ENCODE data around the gene CRYGB.
"Not testable (repeated sequence)": the region's sequence is repeated elsewhere in the genome, so short reads cannot be mapped to it uniquely, and the experiment has no call there.

Gene CRYGB

DNA sequence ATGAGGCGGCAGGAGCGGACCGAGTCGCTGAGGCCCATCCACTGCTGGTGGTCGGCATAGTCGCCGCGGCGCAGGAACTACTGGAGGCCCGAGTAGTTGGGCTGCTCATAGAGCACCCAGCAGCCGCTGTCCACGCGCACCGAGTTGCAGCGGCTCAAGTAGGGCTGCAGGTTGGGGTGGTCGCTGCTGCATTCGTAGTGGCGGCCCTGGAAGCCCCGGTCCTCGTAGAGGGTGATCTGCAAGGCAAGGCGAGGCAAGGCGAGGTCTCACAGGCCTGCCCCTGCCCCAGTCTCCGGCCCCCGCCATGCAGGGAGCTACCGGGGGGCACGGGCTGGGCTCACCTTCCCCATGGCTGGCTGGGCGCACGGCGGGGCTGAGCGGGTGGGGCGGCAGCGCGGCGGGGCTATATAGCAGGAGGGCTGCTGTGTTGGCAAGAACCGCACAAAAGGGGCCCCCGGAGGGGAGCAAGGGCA, 33.6 kb downstream of the CRYGB start:
- DNase-seq = not testable (repeated sequence)

DNA sequence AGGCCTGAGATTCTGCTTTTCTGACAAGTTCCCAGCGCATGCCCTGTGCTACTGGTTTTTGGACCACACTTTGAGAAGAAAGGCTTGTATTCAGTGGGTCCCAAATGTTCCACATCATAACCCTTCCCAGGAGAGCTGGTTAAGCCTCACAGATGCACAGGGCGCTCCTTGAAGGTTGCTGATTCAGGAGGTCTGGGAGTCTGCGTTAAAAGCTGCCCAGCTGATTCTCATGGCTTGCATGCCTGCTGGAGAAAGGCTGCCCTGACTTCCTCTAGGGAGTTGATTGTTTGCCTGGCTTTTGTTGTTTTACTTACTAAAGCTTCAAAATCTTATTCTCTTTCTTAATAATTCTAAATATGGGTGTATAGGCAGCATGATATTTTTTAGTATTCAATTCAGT, 42.3 kb downstream of the CRYGB start:
- DNase-seq = no peak

DNA sequence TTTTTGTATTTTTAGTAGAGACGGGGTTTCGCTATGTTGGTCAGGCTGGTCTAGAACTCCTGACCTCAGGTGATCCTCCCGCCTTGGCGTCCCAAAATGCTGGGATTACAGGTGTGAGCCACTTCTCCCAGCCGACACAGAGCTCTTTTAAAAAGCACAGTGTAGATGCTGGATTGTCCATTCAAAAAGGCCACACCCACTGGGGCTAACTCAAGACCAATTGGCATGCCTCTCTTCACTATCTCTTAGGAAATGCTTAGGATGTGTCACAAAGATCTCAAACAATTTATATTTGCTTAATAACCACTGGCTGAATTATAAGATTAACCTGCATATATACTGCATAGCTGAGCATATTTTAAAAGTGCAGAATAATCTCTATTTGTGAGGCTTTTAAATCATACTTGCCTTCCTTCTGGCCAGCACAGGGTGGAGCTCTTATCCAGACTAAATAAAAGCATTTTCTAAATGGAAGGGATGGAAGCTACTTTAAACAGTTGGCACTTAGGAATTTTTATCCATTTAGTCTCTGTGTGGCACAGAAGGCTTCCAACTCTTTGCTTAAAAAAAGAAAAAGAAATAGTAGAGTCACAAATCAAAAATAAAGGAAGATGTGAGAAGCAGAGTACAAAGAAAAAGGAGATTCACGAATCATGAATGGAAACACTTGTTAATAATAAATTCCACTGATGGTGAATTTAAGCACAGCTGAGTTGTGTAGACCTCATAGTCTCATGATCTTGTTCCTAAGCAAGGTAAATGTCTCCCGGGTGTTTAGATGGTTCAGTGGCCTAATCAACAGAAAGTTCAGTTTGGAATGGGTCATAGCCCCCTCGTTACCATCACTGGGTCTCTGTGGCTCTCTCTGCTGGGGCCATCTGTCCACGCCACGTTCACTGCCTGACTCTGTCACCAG, 44.0 kb downstream of the CRYGB start:
- DNase-seq = no peak

DNA sequence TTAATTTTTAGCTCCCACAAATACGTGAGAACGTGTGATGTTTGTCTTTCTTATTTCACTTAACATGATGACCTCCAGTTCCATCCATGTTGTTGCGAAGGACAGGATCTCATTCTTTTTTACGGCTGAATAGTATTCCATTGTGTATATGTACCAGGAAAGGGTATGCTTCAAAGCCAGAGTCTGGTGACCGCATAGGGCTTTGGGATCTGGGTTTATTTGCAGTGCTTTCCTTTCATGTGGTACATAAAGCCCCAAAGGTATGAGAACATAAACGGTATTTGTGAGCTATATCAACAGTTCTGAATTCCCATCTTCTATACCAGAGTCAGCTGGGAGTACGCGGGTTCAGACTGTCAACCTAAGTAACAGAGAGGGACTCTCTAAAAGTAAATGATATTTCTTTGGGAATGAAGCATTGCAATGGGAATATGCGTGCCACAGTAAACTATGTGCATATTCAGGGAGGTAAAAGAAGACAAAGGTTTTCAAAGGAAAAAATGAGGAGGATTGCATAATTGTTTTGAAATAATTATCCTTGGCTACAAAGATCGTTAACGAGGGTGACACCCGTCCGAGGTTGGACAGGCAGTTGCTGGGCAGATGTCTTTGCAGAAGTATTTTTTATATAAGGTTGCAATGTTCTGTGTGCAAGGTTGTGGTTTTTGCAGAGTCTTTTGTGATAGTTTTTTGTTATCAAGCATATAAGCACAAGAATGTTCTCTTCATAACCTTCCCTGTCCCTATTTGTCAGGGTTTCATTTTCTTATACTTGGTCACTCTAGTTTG, 46.1 kb downstream of the CRYGB start:
- DNase-seq = no peak

DNA sequence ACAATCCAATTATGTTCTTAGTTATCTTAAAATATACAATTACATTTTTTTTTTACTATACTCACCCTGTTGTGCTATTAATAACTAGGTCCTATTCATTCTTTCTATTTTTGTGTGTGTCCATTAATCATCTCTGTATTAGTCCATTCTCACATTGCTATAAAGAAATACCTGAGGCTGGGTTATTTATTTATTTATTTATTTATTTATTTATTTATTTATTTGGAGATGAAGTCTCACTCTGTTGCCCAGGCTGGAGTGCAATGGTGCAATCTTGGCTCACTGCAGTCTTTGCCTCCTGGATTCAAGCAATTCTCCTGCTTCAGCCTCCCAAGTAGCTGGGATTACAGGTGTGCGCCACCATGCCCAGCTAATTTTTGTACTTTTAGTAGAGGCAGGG, 47.3 kb downstream of the CRYGB start:
- DNase-seq = not testable (repeated sequence)

DNA sequence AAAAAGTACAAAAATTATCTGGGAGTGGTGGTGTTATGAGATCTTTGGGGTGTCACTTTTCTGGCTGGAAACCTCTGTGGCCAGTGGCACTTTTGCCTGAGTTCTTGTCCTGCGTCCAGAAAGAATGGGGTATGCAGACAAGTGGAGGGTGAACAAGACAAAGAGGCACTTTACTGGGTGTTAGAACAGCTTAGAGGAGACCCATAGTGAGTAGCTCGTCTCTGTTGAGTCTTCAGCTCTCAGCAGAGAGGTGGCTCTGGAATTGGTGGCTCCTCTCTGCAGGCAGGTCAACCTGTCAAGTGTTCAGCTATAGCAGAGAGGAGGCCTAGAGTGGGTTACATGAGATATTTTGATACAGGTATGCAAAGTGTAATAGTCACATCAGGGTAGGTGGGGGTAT, 47.7 kb downstream of the CRYGB start:
- DNase-seq = no peak

DNA sequence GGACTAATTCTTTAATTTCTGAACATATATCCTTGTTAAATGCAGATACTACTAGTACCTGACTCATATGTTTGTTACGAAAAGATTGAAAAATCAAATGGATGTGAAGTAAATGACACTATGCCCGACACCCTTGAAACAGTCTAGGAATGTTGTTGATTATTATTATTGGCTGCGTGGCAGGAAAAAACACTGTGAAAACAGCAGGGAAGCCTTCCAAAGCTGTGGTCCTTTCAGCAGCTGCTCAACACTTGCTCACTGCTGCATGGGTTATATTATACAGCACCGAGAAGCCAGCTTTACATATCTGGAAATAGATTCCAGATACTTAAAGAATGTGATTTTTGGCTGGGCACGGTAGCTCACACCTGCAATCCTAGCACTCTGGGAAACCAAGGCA, 48.2 kb downstream of the CRYGB start:
- no peak for DNase-seq

DNA sequence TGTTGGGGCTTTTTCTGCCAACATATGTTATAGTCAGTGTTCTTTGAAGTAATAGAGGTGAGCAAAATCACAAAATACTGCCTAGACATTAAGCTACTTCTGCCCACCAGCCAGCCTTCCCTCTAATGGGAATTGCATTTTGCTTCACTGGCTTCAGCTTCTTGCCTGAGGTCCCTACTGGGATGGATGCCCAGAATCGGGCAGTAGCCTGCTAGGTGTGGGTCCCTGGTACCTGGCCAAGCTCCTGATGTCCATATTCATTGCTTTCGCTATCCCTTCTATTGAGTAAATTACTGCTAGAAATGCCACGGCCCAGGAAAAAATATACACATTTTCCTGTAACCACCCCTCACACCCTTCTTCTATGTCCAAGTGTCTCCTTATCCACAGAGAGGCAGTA, 48.6 kb downstream of the CRYGB start:
- DNase-seq = no peak

DNA sequence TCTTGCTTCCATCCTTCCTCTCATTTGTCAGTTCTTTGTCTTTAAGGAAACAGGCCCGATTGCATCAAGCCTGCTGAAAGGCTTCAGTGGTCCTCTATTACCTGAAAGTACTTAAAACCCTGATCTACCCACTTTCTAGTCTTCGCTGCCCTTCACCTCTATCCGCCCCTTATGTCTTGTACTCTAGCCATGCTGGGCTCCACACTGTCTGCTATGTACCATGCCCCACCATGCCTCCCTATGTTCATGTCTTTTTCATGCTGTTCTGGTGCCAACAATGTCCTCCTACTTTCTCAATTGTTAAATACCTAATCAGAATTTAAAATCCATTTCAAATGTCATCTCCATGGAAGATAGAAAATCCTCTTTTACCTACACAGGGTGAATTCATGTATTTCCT, 49.9 kb downstream of the CRYGB start:
- no peak for DNase-seq

DNA sequence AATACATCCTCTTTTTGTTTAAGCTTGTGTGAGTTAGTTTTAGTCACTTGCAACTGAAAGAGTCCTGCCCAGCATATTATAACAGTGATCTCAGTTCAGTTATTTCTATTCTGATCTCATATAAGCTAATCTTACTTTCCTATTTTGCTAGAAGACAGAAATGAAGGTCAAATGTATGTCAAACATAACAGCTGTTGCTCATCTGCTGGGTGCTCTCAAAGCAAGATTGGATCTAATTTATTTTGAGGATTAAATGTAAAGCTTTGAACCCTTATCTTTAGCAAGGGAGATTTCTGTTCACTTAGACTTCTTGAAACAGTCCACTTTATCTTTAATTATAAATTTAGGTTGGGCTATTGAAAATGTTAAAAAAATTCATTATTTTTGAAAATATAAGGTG, 52.8 kb downstream of the CRYGB start:
- DNase-seq = no peak

Measured in CD4-positive, alpha-beta T cell treated with Interleukin-15 for 1 hour (primary cell).